NCI-H128 (cell line): Measurements from ENCODE around the gene OPN5.
"Not testable (repeated sequence)": the region's sequence is repeated elsewhere in the genome, so short reads cannot be mapped to it uniquely, and the experiment has no call there.

Experiments
- DNase-seq: peaks from one replicate; lab custom pipeline; 2025; ENCODE audit not compliant: unreplicated experiment; lab: John Stamatoyannopoulos, UW

The OPN5 gene

GRCh38 chr6:47781732-47782131, at the start of gene OPN5:
OPN5 (plus strand) TSS chr6:47782032; CDS start chr6:47782067, 35 bp downstream.
- no peak for DNase-seq

- DNase-seq = no peak
Measured at GRCh38 chr6:47733879-47734558, 47.8 kb upstream of the OPN5 start.

GRCh38 chr6:47734831-47735481, 46.9 kb upstream of the OPN5 start:
- DNase-seq = no peak

GRCh38 chr6:47736083-47736700, 45.6 kb upstream of the OPN5 start:
- no peak for DNase-seq

GRCh38 chr6:47737406-47737805, 44.4 kb upstream of the OPN5 start:
- no peak for DNase-seq

GRCh38 chr6:47740714-47741113, 41.1 kb upstream of the OPN5 start:
- DNase-seq = no peak

GRCh38 chr6:47741807-47742206, 40.0 kb upstream of the OPN5 start:
- no peak for DNase-seq

GRCh38 chr6:47743744-47744143, 38.1 kb upstream of the OPN5 start:
- DNase-seq = no peak

- DNase-seq = not testable (repeated sequence)
Measured at GRCh38 chr6:47745269-47745668, 36.6 kb upstream of the OPN5 start.

GRCh38 chr6:47749757-47750156, 32.1 kb upstream of the OPN5 start:
- DNase-seq = no peak

GRCh38 chr6:47752801-47753200, 29.0 kb upstream of the OPN5 start:
- no peak for DNase-seq

- no peak for DNase-seq
Measured at GRCh38 chr6:47759364-47759763, 22.5 kb upstream of the OPN5 start.

- DNase-seq = no peak
Measured at GRCh38 chr6:47762502-47762901, 19.3 kb upstream of the OPN5 start.

GRCh38 chr6:47766445-47766844, 15.4 kb upstream of the OPN5 start:
- DNase-seq = no peak

GRCh38 chr6:47767102-47767501, 14.7 kb upstream of the OPN5 start:
- DNase-seq = no peak

GRCh38 chr6:47769982-47770381, 11.8 kb upstream of the OPN5 start:
- DNase-seq = no peak

GRCh38 chr6:47772359-47772758, 9.5 kb upstream of the OPN5 start:
- no peak for DNase-seq

GRCh38 chr6:47773005-47773404, 8.8 kb upstream of the OPN5 start:
- no peak for DNase-seq

- no peak for DNase-seq
Measured at GRCh38 chr6:47780510-47781356, 1.1 kb upstream of the OPN5 start.

- DNase-seq = no peak
Measured at GRCh38 chr6:47785182-47785581, 3.4 kb downstream of the OPN5 start.
